GF-D8 (cell line): ENCODE results near the gene TEAD2.

Experiments
- DNase-seq: peaks from one replicate; lab custom pipeline; 2025; lab: John Stamatoyannopoulos, UW

TEAD2 gene

DNA sequence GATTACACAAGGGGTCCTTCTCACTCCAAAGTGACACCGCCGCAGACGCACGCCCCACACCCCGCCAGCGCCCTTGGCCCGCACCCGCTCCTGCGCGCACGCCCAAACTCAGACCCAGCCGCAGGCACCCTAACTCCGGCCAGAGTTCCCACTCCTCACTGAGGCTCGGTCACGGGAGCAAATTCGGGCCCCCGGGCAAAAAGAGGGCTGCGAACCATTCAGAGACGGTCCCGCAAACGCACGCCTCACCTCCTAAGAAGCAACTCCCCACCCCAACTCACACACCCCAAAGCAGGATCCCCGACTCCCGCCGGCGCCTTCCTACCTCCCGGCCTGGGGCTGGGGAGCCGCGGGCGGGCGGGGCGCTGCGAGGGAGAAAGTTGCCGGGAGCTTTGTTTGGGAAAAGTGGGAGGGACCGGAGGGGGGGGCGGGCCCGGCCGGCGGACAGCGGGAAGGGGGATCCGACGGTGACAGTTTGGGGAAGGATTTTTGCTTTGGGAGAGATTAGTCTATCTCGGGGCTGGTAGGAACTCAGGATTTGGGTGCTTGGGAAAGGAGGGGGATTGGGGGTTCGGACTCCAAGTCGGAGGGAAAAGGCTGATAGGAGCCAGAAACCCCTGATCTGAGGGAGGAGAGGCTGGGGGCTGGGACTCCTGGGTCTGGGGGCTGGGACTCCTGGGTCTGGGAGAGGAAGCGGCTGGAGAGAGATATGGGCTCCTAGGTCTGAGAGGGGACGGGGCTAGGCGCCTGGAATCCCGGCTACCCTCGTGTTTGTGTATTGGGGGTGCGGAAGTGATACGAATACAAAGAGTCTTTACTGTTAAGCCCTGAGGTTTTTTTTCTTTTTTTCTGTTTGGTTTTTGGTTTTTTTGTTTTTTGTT, at the start of gene TEAD2:
Gene TEAD2, minus strand, starts transcription at position 369 of the 881 bp plus-strand sequence. CDS start 2,341 bp downstream, outside the sequence.
- DNase-seq: no peak

DNA sequence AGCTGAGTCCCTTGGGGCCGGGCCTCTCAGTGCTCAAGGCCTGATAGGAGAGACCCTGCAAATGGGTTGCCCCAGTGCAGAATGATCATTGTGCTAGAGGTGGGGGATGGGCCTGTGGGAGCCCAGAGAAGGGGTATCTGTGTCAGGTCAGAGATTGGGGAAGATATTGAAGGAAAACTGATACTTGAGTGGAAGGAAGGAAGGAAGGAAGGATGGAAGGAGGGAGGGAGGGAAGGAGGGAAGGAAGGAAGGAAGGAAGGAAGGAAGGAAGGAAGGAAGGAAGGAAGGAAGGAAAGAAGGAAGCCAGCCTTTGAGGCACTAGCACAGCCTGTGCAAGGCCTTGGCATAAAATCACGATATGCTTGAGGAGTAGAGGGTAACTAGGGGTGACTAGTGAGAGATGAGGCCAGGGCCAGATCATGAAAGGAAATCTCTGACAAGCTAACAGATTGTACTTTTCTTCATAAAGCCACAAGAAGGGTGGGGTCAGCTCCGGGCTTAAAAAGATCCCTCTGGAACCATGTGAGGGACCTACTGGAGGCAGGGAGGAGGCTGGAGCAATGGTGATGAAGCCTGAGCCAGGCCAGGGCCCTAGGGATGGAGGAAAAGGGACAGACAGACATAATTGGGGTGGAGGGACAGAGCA, 49.6 kb upstream of the TEAD2 start:
- no peak for DNase-seq

DNA sequence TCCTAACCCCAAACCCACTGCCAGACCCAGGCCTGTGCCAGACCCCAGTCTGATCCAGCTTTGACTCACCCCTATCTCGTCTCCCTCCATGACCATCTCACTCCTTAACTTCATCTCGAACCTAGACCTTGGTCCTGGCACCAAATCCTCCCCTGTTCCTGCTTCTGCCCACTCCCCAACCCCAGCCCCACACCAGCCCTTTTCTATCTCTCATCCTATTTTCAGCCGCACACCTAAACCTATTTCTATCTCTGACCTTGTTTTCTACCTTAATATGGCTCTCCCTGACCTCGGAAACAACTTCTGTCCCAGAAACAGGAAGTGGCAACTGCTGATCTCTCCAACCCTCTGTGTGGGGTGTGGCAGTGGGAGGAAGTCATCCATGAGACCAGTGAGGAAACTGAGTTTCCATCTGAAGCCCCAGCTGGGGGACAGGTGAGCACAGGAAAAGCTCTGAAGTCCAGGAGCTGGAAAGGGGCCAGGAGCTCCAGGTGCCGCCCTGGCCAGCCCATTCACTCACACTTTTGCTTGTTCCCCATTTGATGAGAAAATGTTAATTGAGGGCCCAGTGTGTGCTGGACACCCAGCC, 47.3 kb upstream of the TEAD2 start:
- DNase-seq: peak; percentile 69

DNA sequence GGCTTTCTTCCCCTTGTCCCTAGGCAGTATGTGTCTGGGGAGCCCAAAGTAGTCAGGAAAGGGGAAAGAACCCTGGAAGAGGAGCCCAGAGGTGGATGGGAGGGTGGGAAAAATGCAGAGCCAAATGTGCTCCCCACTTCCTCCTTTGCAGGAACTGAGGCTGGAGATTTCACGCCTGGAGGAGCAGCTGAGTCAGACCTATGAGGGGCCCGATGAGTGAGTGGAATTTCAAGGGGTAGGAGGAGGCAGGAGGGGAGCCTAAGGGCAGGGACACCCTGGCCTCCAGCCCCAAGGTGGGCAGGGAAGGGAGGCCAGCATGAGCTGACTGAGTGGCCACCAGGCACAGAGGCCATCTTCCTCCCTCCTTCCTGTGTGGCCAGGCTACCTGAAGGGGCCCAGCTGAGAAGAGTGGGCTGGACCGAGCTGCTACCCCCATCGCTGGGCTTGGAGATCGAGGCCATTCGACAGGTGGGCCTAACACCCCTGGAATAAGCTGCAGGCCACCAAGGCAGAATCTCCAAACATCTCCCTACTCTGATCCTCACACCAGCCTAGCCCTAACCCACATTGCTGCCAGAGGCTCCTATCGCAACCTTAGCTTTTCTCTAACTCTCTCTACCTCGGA, 46.7 kb upstream of the TEAD2 start:
- DNase-seq: peak; percentile 56

DNA sequence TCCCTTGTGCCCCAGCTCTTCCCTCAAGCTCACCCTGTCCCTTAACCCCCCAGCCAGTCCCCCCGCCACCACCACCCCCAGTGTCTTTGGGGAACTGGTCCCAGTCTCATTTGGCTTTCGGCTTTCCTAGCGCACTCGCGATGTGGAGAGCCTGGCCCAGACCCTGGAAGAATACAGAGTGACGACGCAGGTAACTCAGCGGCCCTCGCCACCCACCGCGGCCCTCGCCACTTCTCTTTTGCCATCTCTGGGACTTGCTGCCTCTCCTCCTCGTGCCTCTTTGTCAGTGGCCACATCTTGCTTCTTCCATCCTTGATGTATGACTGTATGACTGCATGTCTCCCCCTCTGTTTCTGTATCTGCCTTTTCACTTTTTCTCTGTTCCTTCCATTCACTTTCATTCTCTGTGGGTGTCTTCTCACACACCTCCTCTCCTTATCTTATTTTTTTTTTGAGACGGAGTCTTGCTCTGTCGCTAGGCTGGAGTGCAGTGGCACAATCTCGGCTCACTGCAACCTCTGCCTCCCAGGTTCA, 45.3 kb upstream of the TEAD2 start:
- DNase-seq: no peak

DNA sequence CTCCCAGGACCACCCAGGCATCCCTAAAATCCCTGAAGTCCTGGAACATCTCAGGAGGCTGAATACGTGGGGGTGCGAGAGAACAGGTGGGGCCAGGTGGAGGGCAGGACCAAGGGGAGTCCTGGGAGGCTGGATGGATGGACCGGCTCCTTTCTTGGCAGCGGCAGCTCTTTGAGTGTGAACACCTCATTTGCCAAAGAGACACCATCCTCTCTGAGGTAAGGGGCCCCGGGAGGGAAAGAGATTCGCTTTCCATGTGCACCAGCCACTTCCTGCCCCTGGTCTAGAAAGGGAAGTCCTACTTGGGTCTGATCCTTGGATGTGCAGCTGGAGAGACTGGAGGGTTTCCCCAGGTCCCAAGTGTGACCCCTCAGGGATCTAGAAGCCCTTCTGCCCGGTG, 44.9 kb upstream of the TEAD2 start:
- DNase-seq: no peak

DNA sequence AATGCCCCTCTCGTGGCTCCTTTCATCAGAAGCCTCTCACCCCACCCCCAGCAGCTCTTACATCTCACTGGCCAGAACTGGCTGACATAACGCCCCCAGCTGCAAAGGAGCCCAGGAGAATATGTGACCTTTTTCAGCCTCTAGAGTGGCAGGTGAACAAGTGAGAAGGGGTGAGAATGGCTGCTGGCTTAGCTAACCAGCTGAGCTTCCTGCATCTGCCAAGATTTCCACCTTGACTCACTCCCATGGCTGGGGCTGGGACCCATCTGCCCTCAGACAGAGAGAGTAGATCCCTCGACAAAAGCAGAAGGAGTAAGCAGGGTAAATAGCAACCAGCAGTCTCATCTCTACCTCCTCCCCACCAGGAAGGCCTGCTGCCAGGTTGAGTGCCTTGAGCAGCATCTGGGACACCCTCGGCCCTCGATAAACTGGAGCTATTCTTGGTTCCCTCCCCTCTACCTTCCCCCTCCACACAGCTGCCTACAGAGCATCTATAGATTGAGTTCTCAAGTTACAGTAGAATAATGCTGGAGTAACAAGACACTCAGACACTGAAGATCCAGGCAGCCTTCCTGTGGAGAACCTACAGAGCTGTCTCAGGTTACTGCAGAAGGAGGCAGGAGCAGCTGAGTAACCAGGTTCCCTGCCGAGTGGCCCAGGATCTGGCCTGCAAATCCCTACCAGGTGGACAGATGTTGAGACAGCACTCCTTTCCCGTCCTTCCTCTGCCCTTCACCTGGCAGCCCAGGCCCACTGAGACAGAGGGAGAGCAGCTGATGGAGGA, 41.4 kb upstream of the TEAD2 start:
- no peak for DNase-seq

DNA sequence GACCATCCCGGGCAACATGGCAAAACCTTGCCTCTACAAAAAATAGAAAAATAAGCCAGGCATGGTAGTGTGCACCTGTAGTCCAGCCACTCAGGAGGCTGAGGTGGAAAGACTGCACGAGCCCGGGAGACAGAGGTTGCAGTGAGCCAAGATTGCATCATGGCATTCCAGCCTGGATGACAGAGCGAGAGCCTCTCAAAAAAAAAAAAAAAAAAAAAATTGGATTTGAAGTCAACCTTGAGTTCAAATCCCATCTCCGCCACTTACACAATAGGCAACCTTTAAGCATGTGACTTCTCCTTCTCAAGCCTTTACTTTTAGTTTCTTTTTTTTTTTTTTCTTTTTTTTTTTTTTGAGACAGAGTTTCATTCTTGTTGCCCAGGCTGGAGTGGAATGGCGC, 37.8 kb upstream of the TEAD2 start:
- DNase-seq: no peak

DNA sequence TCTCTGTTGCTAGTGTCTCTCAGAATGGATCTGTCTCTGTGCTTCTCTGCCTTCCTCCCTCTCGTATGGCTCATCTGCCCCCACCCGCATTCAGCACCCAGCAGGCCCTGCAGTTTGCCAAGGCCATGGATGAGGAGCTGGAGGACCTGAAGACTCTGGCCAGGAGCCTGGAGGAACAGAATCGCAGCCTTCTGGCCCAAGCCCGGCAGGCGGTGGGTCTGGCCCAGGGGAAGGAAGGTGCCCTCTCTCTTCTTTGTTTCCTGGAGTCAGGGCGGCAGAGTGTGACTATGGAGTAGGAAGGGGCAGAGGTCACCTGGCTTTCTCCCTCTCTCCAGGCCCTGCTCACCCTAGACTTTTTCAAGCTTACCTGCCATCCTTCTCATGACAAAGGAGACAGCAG, 36.7 kb upstream of the TEAD2 start:
- no peak for DNase-seq

DNA sequence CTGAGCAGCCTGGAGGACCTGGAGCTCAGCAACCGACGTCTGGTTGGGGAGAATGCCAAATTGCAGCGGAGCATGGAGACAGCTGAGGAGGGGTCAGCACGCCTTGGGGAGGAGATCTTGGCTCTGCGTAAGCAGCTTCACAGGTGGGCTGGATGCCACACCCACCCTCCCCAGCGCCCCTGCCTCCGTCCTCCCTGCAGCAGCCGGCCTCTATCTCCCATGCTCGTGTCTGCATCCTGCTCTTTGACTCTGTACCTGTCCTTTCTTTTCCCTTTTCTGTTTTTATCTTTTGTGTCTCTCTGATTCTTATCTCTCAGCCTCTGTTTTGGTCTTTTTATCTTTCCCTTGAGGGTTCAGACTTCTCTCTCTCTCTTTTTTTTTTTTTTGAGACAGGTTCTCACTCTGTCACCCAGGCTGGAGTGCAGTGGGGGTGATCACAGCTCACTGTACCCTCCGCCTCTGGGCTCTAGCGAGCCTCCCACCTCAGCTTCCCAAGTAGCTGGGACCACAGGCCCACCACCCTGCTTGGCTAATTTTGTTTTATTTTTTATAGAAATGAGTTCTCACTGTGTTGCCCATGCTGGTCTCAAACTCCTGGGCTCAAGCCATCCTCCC, 35.9 kb upstream of the TEAD2 start:
- DNase-seq: no peak

DNA sequence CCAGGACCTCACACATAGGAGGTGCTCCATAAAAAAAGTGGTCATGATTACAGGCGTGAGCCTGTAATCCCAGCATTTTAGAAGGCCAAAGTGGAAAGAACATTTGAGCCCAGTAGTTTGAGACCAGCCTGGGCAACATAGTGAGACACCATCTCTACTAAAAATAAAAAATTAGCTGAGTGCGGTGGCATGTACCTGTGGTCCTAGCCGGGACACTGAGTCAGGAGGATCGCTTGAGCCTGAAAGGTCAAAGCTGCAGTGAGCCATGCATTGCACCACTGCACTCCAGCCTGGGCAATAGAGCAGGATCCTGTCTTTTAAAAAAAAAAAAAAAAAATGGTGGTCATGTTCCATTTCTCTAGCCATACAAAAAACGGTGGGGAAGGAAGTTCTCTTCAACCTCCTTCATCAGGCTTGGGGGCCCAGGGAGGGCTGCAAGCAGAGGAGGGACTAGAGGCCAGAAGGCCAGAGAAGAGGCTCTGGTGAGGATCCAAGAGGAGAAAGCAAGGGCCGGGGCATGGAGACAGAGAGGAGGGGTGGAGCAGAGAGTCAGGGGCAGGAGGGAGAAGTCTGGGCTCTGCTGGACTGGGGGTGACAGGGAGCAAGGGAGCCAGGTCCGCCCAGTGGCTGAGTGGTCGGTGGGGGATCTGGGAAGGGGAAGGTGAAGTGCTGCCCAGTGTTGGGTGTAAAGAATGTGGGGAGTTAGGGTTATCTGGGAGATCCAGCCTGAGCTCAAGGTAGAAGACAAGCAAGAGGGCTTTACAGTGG, 34.7 kb upstream of the TEAD2 start:
- DNase-seq: no peak

DNA sequence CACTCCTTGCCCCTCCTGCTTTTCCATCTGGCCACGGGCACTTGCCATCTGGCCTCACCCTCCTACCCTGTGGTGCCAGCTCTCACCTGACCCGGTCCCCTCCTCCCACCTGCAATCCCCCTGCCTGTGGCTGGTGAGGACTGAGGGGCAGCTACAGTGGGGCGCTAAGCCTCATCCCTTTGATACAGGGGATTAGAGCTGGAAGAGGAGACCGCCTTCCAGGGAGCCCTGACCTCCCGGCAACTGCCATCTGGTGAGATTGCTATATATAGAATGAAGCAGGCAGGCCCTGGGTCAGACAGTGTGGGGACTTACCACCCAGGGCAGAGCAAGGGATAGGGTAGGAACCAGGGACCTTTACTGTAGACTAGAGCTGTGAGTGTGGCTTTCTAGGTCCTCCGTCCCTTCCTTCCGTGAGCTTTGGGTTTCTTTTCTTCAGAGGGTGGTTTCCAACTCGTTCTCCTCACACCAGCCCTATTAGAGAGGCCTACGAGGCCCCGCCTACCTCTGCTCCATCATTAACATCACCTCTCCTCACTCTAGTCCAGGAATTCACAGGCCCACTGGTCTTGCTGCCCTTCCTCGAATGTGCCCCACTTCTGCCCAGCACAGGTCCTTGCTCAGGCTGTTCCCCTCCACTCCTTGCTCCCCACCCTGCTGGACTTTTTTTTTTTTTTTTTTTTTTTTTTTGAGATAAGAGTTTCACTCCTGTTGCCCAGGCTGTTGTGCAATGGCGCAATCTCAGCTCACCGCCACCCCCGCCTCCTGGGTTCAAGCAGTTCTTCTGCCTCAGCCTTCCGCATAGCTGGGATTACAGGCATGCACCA, 33.6 kb upstream of the TEAD2 start:
- DNase-seq: no peak

DNA sequence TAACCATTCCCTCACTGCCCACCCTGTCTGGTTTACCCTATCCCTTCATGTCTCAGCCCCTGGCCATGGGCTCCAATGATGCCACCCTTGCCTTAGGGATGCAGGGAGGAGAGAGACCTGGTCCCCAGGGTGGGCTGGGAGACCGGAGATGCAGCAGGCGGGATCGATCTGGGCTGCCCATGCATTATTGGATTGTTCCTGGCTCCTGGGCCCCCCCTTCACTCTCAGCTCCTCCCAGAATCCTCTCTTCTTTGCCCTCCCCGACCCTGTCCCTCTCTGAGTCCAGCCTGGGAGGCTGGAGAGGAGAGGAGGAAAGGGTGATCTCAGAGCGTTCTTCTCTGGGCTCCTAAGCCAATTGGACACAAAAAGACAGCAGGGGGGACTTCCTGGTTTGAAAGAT, 31.7 kb upstream of the TEAD2 start:
- no peak for DNase-seq

DNA sequence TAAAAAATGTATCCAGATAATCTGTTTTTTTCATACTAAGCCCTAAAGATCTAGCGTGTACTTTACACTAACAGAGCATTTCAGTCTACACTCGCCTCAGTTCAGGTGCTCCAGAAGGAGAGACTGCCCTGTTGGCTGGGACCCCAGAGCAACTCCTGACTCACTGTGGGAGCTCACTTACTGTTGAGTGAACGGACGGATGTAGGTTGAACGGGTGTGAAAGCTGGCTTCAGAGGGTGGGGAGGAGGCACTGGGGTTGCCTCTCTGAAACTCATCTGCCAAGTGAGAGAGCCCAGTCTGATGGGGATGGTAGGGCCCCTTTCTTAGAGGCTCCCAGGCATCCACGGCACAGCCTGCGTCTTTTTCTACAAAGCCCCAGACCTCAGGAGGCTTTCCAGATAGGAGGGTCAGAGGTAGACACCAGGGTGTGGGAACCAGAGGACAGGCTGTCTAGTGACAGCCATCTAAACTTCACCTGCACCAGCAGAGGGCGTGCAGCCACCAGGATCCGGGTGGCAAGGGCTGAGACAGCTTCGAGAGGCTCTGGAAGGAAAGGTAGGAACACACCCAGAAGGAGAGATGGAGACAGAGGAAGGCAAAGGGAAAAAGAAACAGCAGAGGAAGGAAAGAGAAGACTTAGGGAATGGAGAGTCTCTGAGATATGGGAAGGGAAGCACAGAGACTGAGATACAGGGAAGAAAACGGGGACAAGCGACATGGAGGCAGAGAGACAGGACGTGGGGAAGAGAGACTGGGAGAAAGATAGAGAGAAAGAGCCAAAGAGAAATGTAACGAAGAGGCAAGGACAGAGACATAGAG, 29.6 kb upstream of the TEAD2 start:
- peak; percentile 31 for DNase-seq

DNA sequence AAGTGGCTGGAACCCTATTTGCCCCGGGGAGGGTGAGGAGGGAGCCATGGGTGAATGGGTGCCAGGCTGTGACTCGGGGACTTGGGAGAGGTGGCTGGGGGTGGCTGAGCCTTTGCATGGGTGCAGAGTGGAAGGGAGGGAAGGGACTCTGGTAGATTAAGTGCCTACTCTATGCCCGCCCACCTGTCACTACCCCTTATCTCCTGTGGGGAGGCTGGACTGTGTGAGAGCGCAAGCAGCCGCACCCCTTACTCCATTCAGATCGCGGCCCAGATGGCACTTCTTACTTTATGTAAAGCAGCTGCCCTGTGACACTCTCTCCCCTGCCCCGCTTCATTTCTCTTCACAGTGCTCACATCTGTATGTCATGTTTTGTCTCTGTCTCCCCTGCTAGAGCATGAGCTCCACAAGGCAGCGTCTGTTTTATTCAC, 28.7 kb upstream of the TEAD2 start:
- no peak for DNase-seq

DNA sequence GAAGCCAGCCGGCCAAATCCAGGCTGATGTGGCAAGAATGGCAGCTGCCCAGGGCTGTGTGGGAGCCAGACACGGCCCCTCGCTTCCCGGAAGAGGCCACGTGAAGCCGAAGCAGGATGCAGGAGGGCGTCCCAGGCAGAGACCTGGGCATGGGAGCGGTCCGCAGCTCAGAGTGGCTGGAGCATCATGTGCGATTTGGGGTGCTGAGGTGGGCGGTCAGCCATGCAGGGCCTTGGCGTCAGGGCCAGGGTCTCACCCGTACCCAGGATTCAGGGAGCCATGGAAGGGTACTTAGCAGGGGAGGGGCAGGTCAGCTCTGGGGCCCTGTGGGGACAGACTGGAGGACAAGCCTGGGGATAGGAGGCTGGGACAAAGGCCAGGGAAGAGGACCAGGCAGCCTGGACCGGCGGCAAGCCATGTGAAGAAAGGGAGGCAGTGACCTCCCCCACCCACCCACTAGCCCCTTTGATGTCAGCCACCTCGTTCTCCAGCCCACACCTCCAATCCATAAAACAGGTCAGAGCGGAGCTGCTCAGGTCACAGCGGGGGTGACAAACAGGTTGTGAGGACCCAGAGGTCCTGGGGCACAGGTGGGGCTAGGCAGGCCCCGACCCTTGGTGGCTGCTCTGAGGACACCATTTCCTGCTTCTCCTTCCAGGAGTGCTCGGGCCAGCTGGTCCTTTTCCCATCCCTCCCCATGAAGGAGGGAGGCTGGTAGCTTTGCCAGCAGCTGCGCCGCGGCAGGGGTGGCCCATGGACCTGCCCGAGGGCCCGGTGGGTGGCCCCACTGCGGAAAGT, 28.1 kb upstream of the TEAD2 start:
- DNase-seq: no peak

DNA sequence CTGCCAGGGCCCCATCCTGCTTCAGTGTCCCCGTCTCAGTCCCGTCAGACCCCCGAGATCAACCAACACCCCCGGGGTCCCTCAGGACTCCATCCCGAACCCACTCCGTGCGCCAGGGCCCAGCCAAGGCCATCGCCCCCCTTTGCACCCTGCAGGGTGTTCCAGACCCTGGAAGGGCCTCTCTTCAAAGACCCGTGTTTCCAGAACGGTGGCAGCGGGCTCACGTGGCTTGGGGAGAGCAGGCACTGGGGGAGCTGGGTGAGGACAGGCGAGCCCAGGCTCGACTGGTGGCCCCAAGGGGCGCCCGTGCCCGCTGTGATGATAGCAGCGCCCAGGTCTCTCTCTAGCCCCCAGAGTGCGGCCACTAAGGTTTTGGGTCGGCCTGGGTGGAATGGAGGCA, 27.2 kb upstream of the TEAD2 start:
- DNase-seq: no peak

DNA sequence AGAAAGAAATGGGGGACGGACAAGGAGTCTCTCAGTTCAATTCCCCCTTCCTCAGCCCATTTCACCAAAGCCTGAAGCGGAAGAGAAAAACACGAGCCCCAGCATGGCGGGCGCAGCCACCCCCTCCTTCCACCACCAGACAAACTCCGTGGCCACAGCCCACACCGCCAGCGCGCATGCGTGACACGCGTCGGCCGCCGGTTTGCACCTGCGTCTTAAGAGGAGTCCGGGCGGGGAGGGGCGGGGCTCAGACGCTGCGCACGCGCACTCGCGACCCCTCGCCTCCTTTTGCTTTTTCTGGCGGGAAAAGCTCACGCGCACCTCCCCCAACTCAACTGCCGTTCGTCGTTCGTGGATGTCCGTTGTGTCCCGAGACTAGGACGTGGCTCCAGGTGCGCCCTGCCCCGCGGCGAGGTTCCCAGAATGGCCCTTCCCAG, 25.7 kb upstream of the TEAD2 start, which contains the start of gene KASH5:
Gene KASH5, plus strand, starts transcription at position 314 of the 437 bp plus-strand sequence. CDS start 2,635 bp downstream, outside the sequence.
- no peak for DNase-seq
